HFFc6 (cell line): ENCODE measurements around the gene ATG9A. TPM values are rescaled to one million over a fixed set of nuclear protein-coding genes. Genes with fewer than 3 reads are reported as not detected.

ENCODE experiments used
- DNase-seq: peaks from one replicate; pipeline ENCODE4 v3.0.0-alpha.2; 2018
- H3K27ac Mint-ChIP-seq: 2 replicates; pipeline ENCODE4 v1.8.0; 2020; ENCODE audit warnings: mild to moderate bottlenecking, mixed read lengths
- H3K27me3 Mint-ChIP-seq: 2 replicates; pipeline ENCODE4 v1.8.0; 2021; ENCODE audit warnings: mild to moderate bottlenecking, moderate library complexity, mixed read lengths; ENCODE audit not compliant: insufficient read depth
- H3K36me3 Mint-ChIP-seq: 2 replicates; pipeline ENCODE4 v1.8.0; 2021; ENCODE audit warnings: low read depth, mixed read lengths
- H3K4me1 Mint-ChIP-seq: 2 replicates; pipeline ENCODE4 v1.8.0; 2020; ENCODE audit warnings: low read depth, mixed read lengths
- H3K4me3 Mint-ChIP-seq: 2 replicates; pipeline ENCODE4 v1.8.0; 2020; ENCODE audit warnings: mild to moderate bottlenecking, moderate library complexity, mixed read lengths
- H3K9me3 Mint-ChIP-seq: 2 replicates; pipeline ENCODE4 v1.8.0; 2020; ENCODE audit warnings: mild to moderate bottlenecking, mixed read lengths
- long read RNA-seq: library from polyadenylated mRNA; unstranded; transcript quantifications from one replicate; pipeline ENCODE4 v2.0.0, GENCODE V29; 2019
- total RNA-seq, 6 experiments: library from RNA; stranded (reverse); fragmentation: NEBNext Ultra II Directional; extraction: Animal tissue kit (Norgen Biotek cat#: 25700); gene quantifications; 2 replicates in 1 of 6; 3 replicates in 5 of 6; pipeline ENCODE4 v1.2.3, GENCODE V29; 2021
- TF ChIP-seq, protein P1 (sequence below): fragments of 200-600 bp; sonication (generic); IDR thresholded peaks from 2 replicates; pipeline ENCODE4 v1.5.0; 2021; ENCODE audit warnings: antibody characterized with exemption, mild to moderate bottlenecking

The ATG9A gene
- total RNA-seq: 10 to 100 TPM; 50.5 to 58.8 (median 52.5) TPM
- long read RNA-seq, full-length matches to known transcripts: 13 of 29 reads
- long read RNA-seq, partial matches to known transcripts: 11 of 29 reads
- long read RNA-seq, other reads (novel, unspliced or antisense): 5 of 29 reads

- H3K4me1 Mint-ChIP-seq: peaks cover 25% of the 10 kb centered on the region
- no peaks in the 10 kb centered on the region for H3K27me3 Mint-ChIP-seq
- H3K9me3 Mint-ChIP-seq: no peaks in the 10 kb centered on the region
- H3K27ac Mint-ChIP-seq: peak within 1 kb of the TSS; percentile 90
- peak; percentile 99 for DNase-seq
- TF ChIP-seq, protein P1, sequence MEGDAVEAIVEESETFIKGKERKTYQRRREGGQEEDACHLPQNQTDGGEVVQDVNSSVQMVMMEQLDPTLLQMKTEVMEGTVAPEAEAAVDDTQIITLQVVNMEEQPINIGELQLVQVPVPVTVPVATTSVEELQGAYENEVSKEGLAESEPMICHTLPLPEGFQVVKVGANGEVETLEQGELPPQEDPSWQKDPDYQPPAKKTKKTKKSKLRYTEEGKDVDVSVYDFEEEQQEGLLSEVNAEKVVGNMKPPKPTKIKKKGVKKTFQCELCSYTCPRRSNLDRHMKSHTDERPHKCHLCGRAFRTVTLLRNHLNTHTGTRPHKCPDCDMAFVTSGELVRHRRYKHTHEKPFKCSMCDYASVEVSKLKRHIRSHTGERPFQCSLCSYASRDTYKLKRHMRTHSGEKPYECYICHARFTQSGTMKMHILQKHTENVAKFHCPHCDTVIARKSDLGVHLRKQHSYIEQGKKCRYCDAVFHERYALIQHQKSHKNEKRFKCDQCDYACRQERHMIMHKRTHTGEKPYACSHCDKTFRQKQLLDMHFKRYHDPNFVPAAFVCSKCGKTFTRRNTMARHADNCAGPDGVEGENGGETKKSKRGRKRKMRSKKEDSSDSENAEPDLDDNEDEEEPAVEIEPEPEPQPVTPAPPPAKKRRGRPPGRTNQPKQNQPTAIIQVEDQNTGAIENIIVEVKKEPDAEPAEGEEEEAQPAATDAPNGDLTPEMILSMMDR: no peak
- peak within 1 kb of the TSS; percentile 96 for H3K4me3 Mint-ChIP-seq
- H3K36me3 Mint-ChIP-seq: peaks cover 6% of the 10 kb centered on the region
These were observed at the start of gene ATG9A, which contains the start of gene ANKZF1 for GRCh38 chr2:219229305-219230058. Gene ATG9A (minus strand): TSS chr2:219229636. CDS start chr2:219228024, 1,612 bp downstream. Gene ANKZF1 (plus strand): TSS chr2:219229806. CDS start chr2:219230258, 452 bp downstream.

DNA sequence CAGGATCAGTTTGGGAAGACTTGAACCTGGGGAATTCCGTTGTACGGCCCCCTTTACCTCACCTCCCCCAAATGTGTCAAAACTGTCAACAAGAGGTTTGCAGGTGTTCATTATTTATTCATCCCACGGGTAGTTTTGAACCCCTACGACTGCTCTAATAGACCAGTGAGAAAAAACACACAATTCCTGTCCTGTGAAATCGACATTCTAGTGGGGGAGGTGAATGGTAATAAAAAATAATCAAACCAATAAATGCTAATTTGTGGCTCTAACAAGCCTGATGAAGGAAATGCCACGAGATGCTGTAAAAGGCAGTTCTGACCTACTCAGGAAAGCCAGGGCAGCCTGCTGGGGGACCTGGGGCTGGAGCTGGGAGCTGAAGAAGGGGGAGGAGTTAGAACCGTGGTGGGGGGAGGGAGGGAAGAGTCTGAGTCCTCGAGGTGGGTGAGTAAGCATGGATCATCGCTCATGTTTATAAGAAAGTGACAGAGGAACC lies 49.3 kb upstream of the ATG9A start:
- Mint-ChIP-seq H3K4me1 (peaks cover 49% of the 10 kb centered on the region), H3K36me3 (peaks cover 12% of the 10 kb centered on the region; the same call in 1 of the 2 replicates), H3K9me3 (no peaks in the 10 kb centered on the region), H3K27ac (peak overlapping the region; percentile 97), H3K27me3 (peaks cover 2% of the 10 kb centered on the region; the same call in 1 of the 2 replicates), H3K4me3 (peak overlapping the region; percentile 95)
- TF ChIP-seq, protein P1: no peak
- DNase-seq: no peak

DNA sequence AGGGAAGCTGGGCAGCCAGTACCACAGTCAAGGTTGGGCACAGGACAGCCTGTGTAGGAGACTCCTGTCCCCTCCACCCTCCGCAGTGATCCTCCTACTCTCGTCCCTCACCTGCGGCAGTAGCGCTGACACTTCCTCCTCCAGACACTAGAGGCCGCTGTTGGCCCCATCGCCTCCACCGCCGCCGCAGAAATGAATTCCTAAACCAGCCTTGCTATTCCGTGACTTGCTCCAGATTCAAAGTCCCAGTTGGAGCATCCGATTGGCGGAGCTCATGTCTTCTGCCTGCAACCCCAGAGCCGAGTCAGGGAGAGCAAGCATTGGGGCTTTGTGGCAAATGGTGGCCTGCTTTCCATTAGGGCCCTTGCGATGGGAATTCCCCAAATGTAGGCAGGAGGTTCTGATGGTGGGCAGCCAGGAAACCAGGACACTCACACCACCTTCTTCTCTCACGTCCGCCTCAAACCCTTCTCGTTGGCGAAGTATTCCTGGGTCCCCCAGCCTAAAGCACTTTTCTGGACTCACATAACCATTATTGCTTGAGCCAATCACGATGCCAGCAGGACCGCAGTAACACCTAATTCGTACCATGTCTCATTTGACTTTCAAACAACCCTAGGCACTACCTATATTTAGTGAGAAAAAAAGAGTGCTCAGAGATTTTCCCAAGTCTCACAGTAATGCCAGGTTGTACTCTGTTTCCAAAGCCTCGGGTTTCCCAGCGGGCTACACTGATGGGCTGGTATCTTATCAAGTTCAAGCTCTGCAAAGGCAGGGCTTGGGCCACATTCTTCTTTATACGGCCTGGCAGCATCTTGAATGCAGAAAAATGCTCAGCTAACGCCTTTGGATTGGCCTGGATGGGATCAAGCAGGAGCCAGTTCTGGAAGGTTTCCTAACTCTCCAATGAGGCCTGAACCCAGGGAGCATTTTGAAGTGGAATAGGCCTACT lies 48.5 kb upstream of the ATG9A start:
- DNase-seq: peak; percentile 80
- TF ChIP-seq, protein P1: peak; percentile 98
- H3K4me1 Mint-ChIP-seq: peaks cover 56% of the 10 kb centered on the region
- H3K27me3 Mint-ChIP-seq: peaks cover 2% of the 10 kb centered on the region; the same call in 1 of the 2 replicates
- H3K27ac Mint-ChIP-seq: peak overlapping the region; percentile 97
- H3K4me3 Mint-ChIP-seq: peak overlapping the region; percentile 52
- H3K9me3 Mint-ChIP-seq: no peaks in the 10 kb centered on the region
- H3K36me3 Mint-ChIP-seq: peaks cover 9% of the 10 kb centered on the region; the same call in 1 of the 2 replicates

DNA sequence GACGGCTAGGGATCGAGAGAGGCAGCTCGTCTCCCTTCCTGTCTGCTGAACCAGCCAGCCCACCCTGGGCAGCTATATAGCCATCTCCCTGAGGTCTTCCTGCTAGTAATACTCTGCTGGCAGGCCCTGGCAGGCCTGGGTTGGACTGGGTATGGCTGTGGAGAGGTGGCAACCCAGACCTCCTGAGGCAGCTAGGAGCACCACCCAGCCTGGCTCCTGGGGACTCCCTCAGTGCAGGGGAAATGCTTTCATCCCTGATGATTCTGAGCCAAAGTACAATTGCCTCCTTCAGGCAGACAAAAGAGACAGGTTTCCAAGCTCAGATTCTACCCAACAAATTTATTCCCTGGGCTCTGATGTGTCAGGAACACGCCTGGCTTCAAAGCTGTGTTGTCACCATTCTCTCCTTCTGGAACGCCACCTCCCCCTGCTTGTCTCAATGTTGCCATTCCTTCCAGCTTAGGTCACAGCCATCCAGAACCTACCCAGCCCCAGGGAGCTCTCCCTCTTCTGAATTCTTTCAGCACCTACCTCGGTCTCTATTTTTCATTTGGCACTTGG lies 45.0 kb upstream of the ATG9A start:
- peak overlapping the region; percentile 92 for H3K27ac Mint-ChIP-seq
- H3K4me1 Mint-ChIP-seq: peaks cover 51% of the 10 kb centered on the region
- DNase-seq: peak; percentile 87
- H3K36me3 Mint-ChIP-seq: no peaks in the 10 kb centered on the region
- H3K4me3 Mint-ChIP-seq: peak overlapping the region; percentile 77
- no peaks in the 10 kb centered on the region for H3K9me3 Mint-ChIP-seq
- TF ChIP-seq, protein P1: no peak
- peaks cover 4% of the 10 kb centered on the region for H3K27me3 Mint-ChIP-seq

DNA sequence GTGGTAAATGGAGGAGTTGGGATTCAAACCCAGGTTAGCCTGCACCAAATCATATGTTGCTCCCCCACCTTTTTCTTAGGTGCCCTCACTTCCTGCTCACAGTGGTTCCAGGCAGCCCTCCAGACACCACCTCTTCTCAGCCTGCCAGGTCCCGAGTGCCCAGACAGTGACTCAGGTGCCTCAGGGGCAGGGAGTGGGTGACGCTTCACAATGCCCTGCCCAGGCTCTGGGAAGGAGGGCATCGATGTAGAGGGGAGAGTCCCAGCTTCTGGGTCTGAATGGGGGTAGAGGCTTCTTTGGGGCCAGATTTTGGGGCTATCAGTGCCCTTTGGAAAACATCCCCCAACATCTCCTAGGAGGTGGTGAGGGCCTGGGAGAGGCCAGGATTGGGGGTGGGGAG lies 44.5 kb upstream of the ATG9A start:
- peaks cover 50% of the 10 kb centered on the region for H3K4me1 Mint-ChIP-seq
- peak overlapping the region; percentile 92 for H3K27ac Mint-ChIP-seq
- TF ChIP-seq, protein P1: no peak
- H3K4me3 Mint-ChIP-seq: peak overlapping the region; percentile 22; the same call in 1 of the 2 replicates
- H3K27me3 Mint-ChIP-seq: peaks cover 4% of the 10 kb centered on the region
- no peaks in the 10 kb centered on the region for H3K36me3 Mint-ChIP-seq
- H3K9me3 Mint-ChIP-seq: no peaks in the 10 kb centered on the region
- peak; percentile 51 for DNase-seq
